ENCODE measurements around the gene PTBP1. TPM values are rescaled to one million over a fixed set of nuclear protein-coding genes. Genes with fewer than 3 reads are reported as not detected.
A peak's percentile ranks its signal among the peaks of the same experiment; 100 is the strongest.

PTBP1 gene
- total and polyA plus RNA-seq, 2 donors (not counting 1 experiment from before 2014, with no cell fraction given), result 74.6 to 83.1 TPM

DNA sequence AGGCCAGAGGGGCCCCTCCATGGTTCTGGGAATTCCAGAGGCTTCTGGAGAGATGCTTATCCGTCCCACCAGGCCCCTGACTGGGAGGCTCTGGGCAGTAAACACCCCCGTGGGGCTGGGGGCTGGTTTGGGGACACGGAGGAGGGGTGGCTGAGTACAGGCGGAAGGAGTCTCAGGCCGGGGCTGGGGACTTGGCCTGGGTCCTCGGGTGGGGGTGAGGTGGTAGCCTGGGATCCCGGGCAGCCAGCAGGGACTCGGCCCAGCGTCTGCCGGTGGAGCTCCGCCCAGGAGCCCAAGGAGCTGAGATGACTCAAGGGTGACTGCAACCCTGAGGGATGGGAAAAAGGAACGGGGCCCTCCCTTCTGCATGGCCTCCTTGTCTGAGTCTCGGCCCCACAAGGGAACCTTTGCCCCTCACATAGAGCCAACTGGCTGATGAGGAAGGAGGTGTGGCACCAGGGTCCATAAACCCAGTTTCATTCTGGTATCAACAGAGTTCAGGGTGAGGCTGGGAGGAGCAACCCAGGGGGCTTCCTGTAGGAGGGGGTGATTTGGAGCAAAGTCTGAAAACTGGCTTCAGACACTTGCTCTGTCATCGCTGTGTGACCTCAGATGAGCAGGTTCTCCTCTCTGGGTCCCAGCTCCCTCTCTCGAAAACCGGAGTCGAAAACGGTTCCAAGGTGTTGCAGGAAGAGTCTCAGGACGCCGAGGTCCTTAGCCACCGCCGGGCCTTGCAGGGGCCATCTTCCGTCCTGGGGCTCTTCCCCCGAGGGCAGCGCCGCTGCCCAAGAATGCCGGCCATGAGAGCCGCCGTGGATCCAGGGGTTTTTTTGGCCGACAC lies 45.5 kb upstream of the PTBP1 start:
- H3K9me3 ChIP-seq (ENCODE audit: control insufficient read depth, insufficient read depth, low read depth, low read length), result no peaks in the 10 kb centered on the region
- no peaks in the 10 kb centered on the region for H3K36me3 ChIP-seq (ENCODE audit: control insufficient read depth, insufficient read depth, low read length)
- H3K4me1 ChIP-seq (ENCODE audit: control insufficient read depth, extremely low read depth, insufficient read depth, low read length), result peaks cover 16% of the 10 kb centered on the region
- H3K27ac ChIP-seq (ENCODE audit: insufficient read depth, low read length), result peak overlapping the region; percentile 83
- peak; percentile 82 to 87 for DNase-seq (ENCODE audit: low read depth in 2 of 2)
- H3K4me3 ChIP-seq (replicated peaks in 1 of 4; ENCODE audit: control extremely low read depth in 1 of 4, insufficient read depth in 1 of 4, low read depth in 3 of 4, low read length in 4 of 4), result no peak overlapping the region
- peak overlapping the region; percentile 48 for H3K4me2 ChIP-seq (ENCODE audit: extremely low read depth, insufficient read depth, low read length)
- TF ChIP-seq, protein P1, sequence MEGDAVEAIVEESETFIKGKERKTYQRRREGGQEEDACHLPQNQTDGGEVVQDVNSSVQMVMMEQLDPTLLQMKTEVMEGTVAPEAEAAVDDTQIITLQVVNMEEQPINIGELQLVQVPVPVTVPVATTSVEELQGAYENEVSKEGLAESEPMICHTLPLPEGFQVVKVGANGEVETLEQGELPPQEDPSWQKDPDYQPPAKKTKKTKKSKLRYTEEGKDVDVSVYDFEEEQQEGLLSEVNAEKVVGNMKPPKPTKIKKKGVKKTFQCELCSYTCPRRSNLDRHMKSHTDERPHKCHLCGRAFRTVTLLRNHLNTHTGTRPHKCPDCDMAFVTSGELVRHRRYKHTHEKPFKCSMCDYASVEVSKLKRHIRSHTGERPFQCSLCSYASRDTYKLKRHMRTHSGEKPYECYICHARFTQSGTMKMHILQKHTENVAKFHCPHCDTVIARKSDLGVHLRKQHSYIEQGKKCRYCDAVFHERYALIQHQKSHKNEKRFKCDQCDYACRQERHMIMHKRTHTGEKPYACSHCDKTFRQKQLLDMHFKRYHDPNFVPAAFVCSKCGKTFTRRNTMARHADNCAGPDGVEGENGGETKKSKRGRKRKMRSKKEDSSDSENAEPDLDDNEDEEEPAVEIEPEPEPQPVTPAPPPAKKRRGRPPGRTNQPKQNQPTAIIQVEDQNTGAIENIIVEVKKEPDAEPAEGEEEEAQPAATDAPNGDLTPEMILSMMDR (conservative IDR thresholded peaks at IDR 0.05 in 1 of 2, IDR thresholded peaks at IDR 0.05 in 1 of 2; ENCODE audit: low read depth in 1 of 2, low read length in 2 of 2), result no peak
- TF ChIP-seq EZH2 (IDR thresholded peaks at IDR 0.05; ENCODE audit: low read length, missing control alignments), result no peak
- H3K79me2 ChIP-seq (ENCODE audit: control insufficient read depth, insufficient read depth, low read length), result no peaks in the 10 kb centered on the region
- H3K27me3 ChIP-seq (ENCODE audit: control insufficient read depth, insufficient read depth, low read length), result no peaks in the 10 kb centered on the region
- H4K20me1 ChIP-seq (ENCODE audit: control insufficient read depth, extremely low read depth, insufficient read depth, low read length), result no peaks in the 10 kb centered on the region
- H2AFZ ChIP-seq (ENCODE audit: low read length), result peak overlapping the region; percentile 19
- H3K9ac ChIP-seq (ENCODE audit: insufficient read depth, low read length), result peak overlapping the region; percentile 26

DNA sequence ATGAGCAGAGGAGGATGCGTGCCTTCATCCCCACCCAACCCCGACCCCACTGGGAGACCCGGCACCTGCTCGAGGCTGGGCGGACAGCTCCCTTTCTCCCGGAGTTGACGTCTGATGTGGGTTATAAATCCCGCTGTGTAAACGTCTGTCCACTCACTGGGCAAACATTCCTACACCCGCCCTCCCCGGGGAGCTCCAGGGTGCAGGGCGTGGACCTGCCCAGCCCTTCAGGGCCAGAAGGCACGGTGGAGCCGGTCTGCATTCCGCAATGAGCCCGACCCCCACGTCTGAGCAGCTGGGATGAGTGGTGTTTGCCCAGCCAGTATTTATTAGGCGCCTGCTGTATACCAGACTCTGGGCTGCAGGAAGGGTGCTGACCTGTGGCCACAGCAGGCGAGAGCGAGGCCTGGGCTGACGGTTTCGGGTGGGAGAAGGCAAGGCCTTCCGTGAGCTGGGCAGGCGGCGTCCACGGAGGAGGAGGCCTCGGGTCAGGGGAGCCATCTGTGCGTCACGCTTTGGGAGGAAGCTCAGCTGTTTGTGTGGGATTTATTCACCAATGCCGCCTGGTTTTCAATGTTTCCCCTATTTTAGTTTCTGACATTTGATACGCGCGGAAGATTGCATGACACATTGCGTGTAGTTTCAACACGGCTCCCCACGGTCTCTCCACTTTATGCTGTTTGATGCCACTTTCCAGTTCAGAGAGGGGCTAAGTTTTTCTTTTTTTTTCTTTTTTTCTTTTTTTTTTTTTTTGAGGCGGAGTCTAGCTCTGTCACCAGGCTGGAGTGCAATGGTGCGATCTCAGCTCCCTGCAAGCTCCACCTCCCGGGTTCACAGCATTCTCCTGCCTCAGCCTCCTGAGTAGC lies 44.4 kb upstream of the PTBP1 start:
- peak overlapping the region; percentile 25 for H3K4me2 ChIP-seq (ENCODE audit: extremely low read depth, insufficient read depth, low read length)
- DNase-seq (ENCODE audit: low read depth in 2 of 2), result peak; percentile 84 to 92
- no peaks in the 10 kb centered on the region for H3K79me2 ChIP-seq (ENCODE audit: control insufficient read depth, insufficient read depth, low read length)
- peaks cover 16% of the 10 kb centered on the region for H3K4me1 ChIP-seq (ENCODE audit: control insufficient read depth, extremely low read depth, insufficient read depth, low read length)
- no peaks in the 10 kb centered on the region for H3K36me3 ChIP-seq (ENCODE audit: control insufficient read depth, insufficient read depth, low read length)
- H3K9ac ChIP-seq (ENCODE audit: insufficient read depth, low read length), result peak overlapping the region; percentile 65
- H2AFZ ChIP-seq (ENCODE audit: low read length), result no peak overlapping the region
- H3K27ac ChIP-seq (ENCODE audit: insufficient read depth, low read length), result peak overlapping the region; percentile 92
- no peaks in the 10 kb centered on the region for H4K20me1 ChIP-seq (ENCODE audit: control insufficient read depth, extremely low read depth, insufficient read depth, low read length)
- TF ChIP-seq, protein P1 (conservative IDR thresholded peaks at IDR 0.05 in 1 of 2, IDR thresholded peaks at IDR 0.05 in 1 of 2; ENCODE audit: low read depth in 1 of 2, low read length in 2 of 2), result no peak
- TF ChIP-seq EZH2 (IDR thresholded peaks at IDR 0.05; ENCODE audit: low read length, missing control alignments), result no peak
- no peak overlapping the region for H3K4me3 ChIP-seq (replicated peaks in 1 of 4; ENCODE audit: control extremely low read depth in 1 of 4, insufficient read depth in 1 of 4, low read depth in 3 of 4, low read length in 4 of 4)
- H3K9me3 ChIP-seq (ENCODE audit: control insufficient read depth, insufficient read depth, low read depth, low read length), result no peaks in the 10 kb centered on the region
- H3K27me3 ChIP-seq (ENCODE audit: control insufficient read depth, insufficient read depth, low read length), result no peaks in the 10 kb centered on the region

DNA sequence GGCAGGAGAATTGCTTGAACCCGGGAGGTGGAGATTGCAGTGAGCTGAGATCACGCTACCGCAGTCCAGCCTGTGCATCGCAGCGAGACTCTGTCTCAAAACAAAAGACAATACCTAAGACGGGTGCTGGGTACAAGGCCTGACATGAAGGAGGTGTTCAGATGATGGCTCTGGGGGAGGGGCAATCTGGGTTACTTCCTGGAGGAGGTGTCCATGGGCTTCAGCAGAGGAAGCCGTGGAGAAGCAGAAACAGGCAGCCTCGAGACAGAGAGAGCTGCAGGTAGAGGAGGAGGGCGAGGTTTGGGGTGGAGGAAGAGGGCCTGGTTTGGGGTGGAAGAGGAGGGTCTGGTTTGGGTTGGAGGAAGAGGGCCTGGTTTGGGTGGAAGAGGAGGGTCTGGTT lies 42.7 kb upstream of the PTBP1 start:
- DNase-seq (ENCODE audit: low read depth in 2 of 2), result no peak
- Histone ChIP-seq H3K27ac (ENCODE audit: insufficient read depth, low read length) (no peak overlapping the region), H3K27me3 (ENCODE audit: control insufficient read depth, insufficient read depth, low read length) (no peaks in the 10 kb centered on the region), H3K4me2 (ENCODE audit: extremely low read depth, insufficient read depth, low read length) (no peak overlapping the region), H2AFZ (ENCODE audit: low read length) (no peak overlapping the region), H3K36me3 (ENCODE audit: control insufficient read depth, insufficient read depth, low read length) (no peaks in the 10 kb centered on the region), H3K4me1 (ENCODE audit: control insufficient read depth, extremely low read depth, insufficient read depth, low read length) (peaks cover 16% of the 10 kb centered on the region), H3K4me3 (replicated peaks in 1 of 4; ENCODE audit: control extremely low read depth in 1 of 4, insufficient read depth in 1 of 4, low read depth in 3 of 4, low read length in 4 of 4) (no peak overlapping the region), H3K79me2 (ENCODE audit: control insufficient read depth, insufficient read depth, low read length) (no peaks in the 10 kb centered on the region), H3K9ac (ENCODE audit: insufficient read depth, low read length) (no peak overlapping the region), H3K9me3 (ENCODE audit: control insufficient read depth, insufficient read depth, low read depth, low read length) (no peaks in the 10 kb centered on the region), H4K20me1 (ENCODE audit: control insufficient read depth, extremely low read depth, insufficient read depth, low read length) (no peaks in the 10 kb centered on the region)
- no peak for TF ChIP-seq EZH2 (IDR thresholded peaks at IDR 0.05; ENCODE audit: low read length, missing control alignments)

All from fibroblast of lung (primary cell).